Stomach (tissue), 9 donors: Measurements from ENCODE around the gene MUC6. TPM values are rescaled to one million over a fixed set of nuclear protein-coding genes. Genes with fewer than 3 reads are reported as not detected.

Experiments used
- DNase-seq, 2 donors: peaks; one replicate each; pipeline versions ENCODE4 v3.0.0 to v3.0.0-alpha.2; 2013 to 2019
- H3K27ac ChIP-seq, 5 donors: fragments of 200-600 bp in 4 of 5; sonication (generic) in 4 of 5; one replicate each; pipeline ENCODE4 v1.5.1; 2013 to 2019; ENCODE audit warnings: mild to moderate bottlenecking in 1 of 5, moderate library complexity in 1 of 5
- H3K27me3 ChIP-seq, 3 donors: fragments of 200-600 bp; sonication (generic); one replicate each; pipeline ENCODE4 v1.5.1; 2017 to 2019; ENCODE audit warnings: mixed run types in 1 of 3
- H3K36me3 ChIP-seq, 4 donors: fragments of 200-600 bp; sonication (generic); 1 replicate in 3 of 4; 2 replicates in 1 of 4; pipeline ENCODE4 v1.5.1; 2016 to 2019
- H3K4me1 ChIP-seq, 4 donors: fragments of 200-600 bp; sonication (generic); one replicate each; pipeline ENCODE4 v1.5.1; 2016 to 2019
- H3K4me3 ChIP-seq, 4 donors: fragments of 200-600 bp; sonication (generic) in 3 of 4; one replicate each; pipeline ENCODE4 v1.5.1; 2016 to 2019; ENCODE audit warnings: mild to moderate bottlenecking in 1 of 4
- H3K9me3 ChIP-seq, 4 donors: fragments of 200-600 bp; sonication (generic); one replicate each; pipeline ENCODE4 v1.5.1; 2016 to 2019
- CTCF ChIP-seq, 7 experiments: fragments of 450-650 bp in 4 of 7; fragments of 200-600 bp in 3 of 7; sonication (generic) in 3 of 7; IDR thresholded peaks; one replicate each; pipeline ENCODE4 v1.5.1; 2016 to 2019; ENCODE audit warnings: antibody characterized with exemption in 7 of 7, control low read depth in 2 of 7, mild to moderate bottlenecking in 1 of 7
- EP300 ChIP-seq: sonication (generic); formaldehyde crosslinking; IDR thresholded peaks from one replicate; pipeline ENCODE4 v1.6.1; 2017; ENCODE audit warnings: antibody characterized with exemption
- POLR2A ChIP-seq, 4 donors: fragments of 450-650 bp; IDR thresholded peaks; one replicate each; pipeline ENCODE4 v1.6.1; 2016; ENCODE audit warnings: antibody characterized with exemption in 4 of 4, control low read depth in 2 of 4, mild to moderate bottlenecking in 1 of 4, moderate library complexity in 1 of 4
- POLR2AphosphoS5 ChIP-seq, 3 donors: sonication (generic); formaldehyde crosslinking; IDR thresholded peaks; one replicate each; pipeline ENCODE4 v1.6.1; 2016; ENCODE audit warnings: antibody characterized with exemption in 3 of 3
- WGBS, 5 donors: extraction: QIAGEN DNeasy Blood & Tissue Kit in 3 of 5; methylation state at CpG; one replicate each; pipeline versions ENCODE4 v1.1.5 to v1.1.7; 2013 to 2018; 5-methylcytosine and 5-hydroxymethylcytosine counted together
- intact Hi-C: fragments of 100-400 bp; cut with DNase I; formaldehyde crosslinking; loops from one replicate; pipeline ENCODE4 v1.15.1; 2023; ENCODE audit warnings: low total_unique reads
- polyA plus RNA-seq, 3 donors: library from polyadenylated mRNA; stranded (reverse); fragments of 200-250 nt; gene quantifications; one replicate each; pipeline ENCODE4 v1.2.3, GENCODE V29; 2013
- total RNA-seq, 5 donors: library from RNA; depleted of rRNA; stranded (reverse); fragments of >200 nt; gene quantifications; one replicate each; pipeline versions ENCODE4 v1.1.0 to v1.2.3, GENCODE V29; 2014 to 2016
- donor health status: healthy with polysubstance abuse.
- donor health status: Bipolar disorder and iron deficiency.
- donor health status: healthy.

MUC6 gene
- total and polyA plus RNA-seq, 8 donors: 0.29 to 215 (median 108) TPM

- Histone ChIP-seq H3K4me1 (peaks cover 5 to 18% (median 13%) of the 10 kb centered on the region in 4 donors), H3K9me3 (peaks cover 0 to 4% (median 0%) of the 10 kb centered on the region in 4 donors), H3K36me3 (no peaks in the 10 kb centered on the region), H3K4me3 (no peak overlapping the region), H3K27me3 (peaks cover 0 to 54% (median 0%) of the 10 kb centered on the region in 3 donors), H3K27ac (no peak overlapping the region)
- no peak for DNase-seq
- TF ChIP-seq POLR2A (IDR thresholded peaks at IDR 0.05) (no peak), POLR2AphosphoS5 (IDR thresholded peaks at IDR 0.05) (no peak), EP300 (no peak), CTCF (IDR thresholded peaks at IDR 0.05) (no peak)
- WGBS, 5 donors: 81 to 93% (median 87%) methylated on average over 5 to 9 of the region's 9 CpGs
- intact Hi-C loops: no loop called here
Measured at GRCh38 chr11:1070594-1071462, 34.3 kb upstream of the MUC6 start.

GRCh38 chr11:1069740-1070139 is 33.2 kb upstream of the MUC6 start:
- Histone ChIP-seq H3K27ac (no peak overlapping the region), H3K4me3 (no peak overlapping the region), H3K36me3 (no peaks in the 10 kb centered on the region), H3K27me3 (peaks cover 0 to 53% (median 0%) of the 10 kb centered on the region in 3 donors), H3K4me1 (peaks cover 5 to 18% (median 13%) of the 10 kb centered on the region in 4 donors), H3K9me3 (peaks cover 0 to 4% (median 0%) of the 10 kb centered on the region in 4 donors)
- TF ChIP-seq POLR2A (IDR thresholded peaks at IDR 0.05) (no peak), POLR2AphosphoS5 (IDR thresholded peaks at IDR 0.05) (no peak), EP300 (no peak), CTCF (IDR thresholded peaks at IDR 0.05) (no peak)
- intact Hi-C loops: no loop called here
- no peak for DNase-seq

- H3K27ac ChIP-seq: no peak overlapping the region
- peaks cover 0 to 42% (median 0%) of the 10 kb centered on the region in 3 donors for H3K27me3 ChIP-seq
- intact Hi-C loops: no loop called here
- H3K4me3 ChIP-seq: no peak overlapping the region
- H3K36me3 ChIP-seq: no peaks in the 10 kb centered on the region
- peaks cover 0 to 5% (median 1%) of the 10 kb centered on the region in 4 donors for H3K4me1 ChIP-seq
- DNase-seq: no peak
- TF ChIP-seq POLR2A (IDR thresholded peaks at IDR 0.05): no peak
- TF ChIP-seq EP300: no peak
- no peak for TF ChIP-seq CTCF (IDR thresholded peaks at IDR 0.05)
- no peak for TF ChIP-seq POLR2AphosphoS5 (IDR thresholded peaks at IDR 0.05)
- H3K9me3 ChIP-seq: peaks cover 0 to 4% (median 0%) of the 10 kb centered on the region in 4 donors
- WGBS, 5 donors: 43 to 54% (median 50%) methylated on average over 8 of the region's 8 CpGs
Measured at GRCh38 chr11:1067812-1068496, 31.4 kb upstream of the MUC6 start.

GRCh38 chr11:1064167-1064566 is 27.6 kb upstream of the MUC6 start:
- Histone ChIP-seq H3K4me3 (no peak overlapping the region), H3K36me3 (no peaks in the 10 kb centered on the region), H3K27ac (no peak overlapping the region), H3K9me3 (peaks cover 0 to 10% (median 3%) of the 10 kb centered on the region in 4 donors), H3K4me1 (peaks cover 0 to 5% (median 0%) of the 10 kb centered on the region in 4 donors), H3K27me3 (peaks cover 0 to 39% (median 0%) of the 10 kb centered on the region in 3 donors)
- intact Hi-C loops: no loop called here
- 38 to 86% (median 76%) methylated on average over 3 of the region's 3 CpGs for WGBS, 5 donors
- DNase-seq: no peak
- no peak for TF ChIP-seq POLR2A (IDR thresholded peaks at IDR 0.05)
- TF ChIP-seq POLR2AphosphoS5 (IDR thresholded peaks at IDR 0.05): no peak
- TF ChIP-seq CTCF (IDR thresholded peaks at IDR 0.05): no peak
